Adipocyte (in vitro differentiated cells): ENCODE results near the gene OTULIN.

Source experiments
- DNase-seq: peaks from one replicate; pipeline ENCODE4 v3.0.0-alpha.2; 2015; ENCODE audit warnings: low read depth
- H3K27me3 ChIP-seq: replicated peaks from 2 replicates; pipeline ENCODE4 v1.7.0; 2013; ENCODE audit warnings: mild to moderate bottlenecking, low read length, moderate library complexity; ENCODE audit not compliant: control insufficient read depth, insufficient read depth
- H3K36me3 ChIP-seq: 2 replicates; pipeline ENCODE4 v1.7.0; 2013; ENCODE audit warnings: low read length, mild to moderate bottlenecking, moderate library complexity; ENCODE audit not compliant: control insufficient read depth, insufficient read depth, severe bottlenecking
- H3K4me1 ChIP-seq: 2 replicates; pipeline ENCODE4 v1.7.0; 2013; ENCODE audit warnings: mild to moderate bottlenecking, low read length, moderate library complexity; ENCODE audit not compliant: control insufficient read depth, insufficient read depth
- H3K4me3 ChIP-seq: 2 replicates; pipeline ENCODE4 v1.7.0; 2013; ENCODE audit warnings: mild to moderate bottlenecking, low read length, moderate library complexity
- H3K9ac ChIP-seq: 2 replicates; pipeline ENCODE4 v1.7.0; 2013; ENCODE audit warnings: mild to moderate bottlenecking, low read length, moderate library complexity
- H3K9me3 ChIP-seq: 2 replicates; pipeline ENCODE4 v1.7.0; 2013; ENCODE audit warnings: mild to moderate bottlenecking, low read length, moderate library complexity; ENCODE audit not compliant: control insufficient read depth

Gene OTULIN

GRCh38 chr5:14745753-14746152, 81.2 kb downstream of the OTULIN start:
- DNase-seq: no peak

GRCh38 chr5:14748180-14748900, 83.8 kb downstream of the OTULIN start:
- Histone ChIP-seq H3K9me3 (no peaks in the 10 kb centered on the region), H3K4me1 (no peaks in the 10 kb centered on the region), H3K4me3 (no peak overlapping the region), H3K9ac (no peak overlapping the region), H3K27me3 (no peaks in the 10 kb centered on the region), H3K36me3 (peaks cover 22% of the 10 kb centered on the region)
- no peak for DNase-seq

More at GRCh38 chr5:14745753-14746152, 81.2 kb downstream of the OTULIN start:
- H3K27me3 ChIP-seq: no peaks in the 10 kb centered on the region
- no peak overlapping the region for H3K9ac ChIP-seq
- H3K9me3 ChIP-seq: no peaks in the 10 kb centered on the region
- no peaks in the 10 kb centered on the region for H3K4me1 ChIP-seq
- H3K36me3 ChIP-seq: peaks cover 23% of the 10 kb centered on the region
- H3K4me3 ChIP-seq: no peak overlapping the region
